AG10803 (cell line): Measurements from ENCODE around the gene PPARGC1A.
A peak's percentile ranks its signal among the peaks of the same experiment; 100 is the strongest.

Experiments
- DNase-seq: peaks from one replicate; pipeline ENCODE4 v3.0.0; 2010; ENCODE audit warnings: low read depth
- H3K4me3 ChIP-seq: 2 replicates; pipeline ENCODE4 v1.5.1; 2011; ENCODE audit warnings: mild to moderate bottlenecking, low read length, control low read depth
- TF ChIP-seq, protein P1 (sequence below): conservative IDR thresholded peaks from 2 replicates; pipeline ENCODE4 v1.5.1; 2011; ENCODE audit warnings: mild to moderate bottlenecking, low read length, control low read depth, inconsistent platforms

The PPARGC1A gene

DNA sequence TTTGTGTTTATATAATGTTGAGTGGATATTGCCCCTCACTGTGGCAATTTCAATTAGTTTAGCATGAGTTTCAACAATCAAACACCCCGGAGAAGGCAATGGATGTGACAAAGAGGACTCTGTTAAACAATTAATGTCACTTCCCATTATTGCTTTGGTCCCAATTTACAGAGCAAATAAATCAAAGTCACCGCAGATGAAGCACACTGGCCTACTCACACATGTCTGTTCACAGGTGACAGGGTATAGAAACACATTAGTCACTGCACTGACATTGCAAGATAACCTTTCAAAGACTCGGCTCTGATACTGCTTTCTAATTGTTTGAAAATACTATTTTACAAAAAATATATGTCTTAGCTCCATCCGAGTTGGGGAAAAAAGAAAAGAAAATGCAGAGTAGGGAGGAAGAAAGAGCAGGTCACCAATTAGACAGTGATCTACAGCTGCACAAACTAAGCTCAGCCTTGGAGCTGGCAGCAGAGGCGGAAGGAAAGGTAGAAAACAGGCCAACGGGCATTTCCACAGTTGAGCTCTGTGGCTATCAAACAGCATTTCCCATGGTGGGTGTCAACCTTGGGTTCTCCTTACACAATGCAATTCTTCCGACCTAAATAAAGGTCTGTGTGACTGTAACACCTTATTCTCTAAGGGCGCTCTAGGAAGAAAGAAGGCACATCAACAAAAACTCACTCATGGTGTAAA, 53.9 kb downstream of the PPARGC1A start:
- DNase-seq, result no peak
- TF ChIP-seq, protein P1, sequence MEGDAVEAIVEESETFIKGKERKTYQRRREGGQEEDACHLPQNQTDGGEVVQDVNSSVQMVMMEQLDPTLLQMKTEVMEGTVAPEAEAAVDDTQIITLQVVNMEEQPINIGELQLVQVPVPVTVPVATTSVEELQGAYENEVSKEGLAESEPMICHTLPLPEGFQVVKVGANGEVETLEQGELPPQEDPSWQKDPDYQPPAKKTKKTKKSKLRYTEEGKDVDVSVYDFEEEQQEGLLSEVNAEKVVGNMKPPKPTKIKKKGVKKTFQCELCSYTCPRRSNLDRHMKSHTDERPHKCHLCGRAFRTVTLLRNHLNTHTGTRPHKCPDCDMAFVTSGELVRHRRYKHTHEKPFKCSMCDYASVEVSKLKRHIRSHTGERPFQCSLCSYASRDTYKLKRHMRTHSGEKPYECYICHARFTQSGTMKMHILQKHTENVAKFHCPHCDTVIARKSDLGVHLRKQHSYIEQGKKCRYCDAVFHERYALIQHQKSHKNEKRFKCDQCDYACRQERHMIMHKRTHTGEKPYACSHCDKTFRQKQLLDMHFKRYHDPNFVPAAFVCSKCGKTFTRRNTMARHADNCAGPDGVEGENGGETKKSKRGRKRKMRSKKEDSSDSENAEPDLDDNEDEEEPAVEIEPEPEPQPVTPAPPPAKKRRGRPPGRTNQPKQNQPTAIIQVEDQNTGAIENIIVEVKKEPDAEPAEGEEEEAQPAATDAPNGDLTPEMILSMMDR, result no peak
- H3K4me3 ChIP-seq, result no peak overlapping the region

DNA sequence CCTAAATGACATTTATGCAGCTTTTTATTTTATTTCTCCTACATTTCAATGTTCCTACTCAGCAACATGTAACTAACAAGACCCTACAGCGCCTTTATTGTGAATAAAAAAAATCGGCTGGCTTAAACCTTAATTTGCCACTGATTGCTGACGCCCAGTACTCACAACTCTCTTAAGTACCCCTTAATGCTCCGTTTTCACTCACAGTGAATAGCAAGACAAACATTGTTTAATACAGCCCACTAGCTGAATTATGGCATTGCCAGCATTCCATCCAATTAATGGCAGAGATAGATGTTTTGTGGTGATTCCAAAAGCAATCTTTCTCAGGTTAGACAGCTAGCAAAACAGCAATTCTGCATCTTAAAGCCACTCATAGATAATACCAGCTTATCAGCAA, 61.1 kb downstream of the PPARGC1A start:
- no peak overlapping the region for H3K4me3 ChIP-seq
- TF ChIP-seq, protein P1, result no peak
- DNase-seq, result no peak

DNA sequence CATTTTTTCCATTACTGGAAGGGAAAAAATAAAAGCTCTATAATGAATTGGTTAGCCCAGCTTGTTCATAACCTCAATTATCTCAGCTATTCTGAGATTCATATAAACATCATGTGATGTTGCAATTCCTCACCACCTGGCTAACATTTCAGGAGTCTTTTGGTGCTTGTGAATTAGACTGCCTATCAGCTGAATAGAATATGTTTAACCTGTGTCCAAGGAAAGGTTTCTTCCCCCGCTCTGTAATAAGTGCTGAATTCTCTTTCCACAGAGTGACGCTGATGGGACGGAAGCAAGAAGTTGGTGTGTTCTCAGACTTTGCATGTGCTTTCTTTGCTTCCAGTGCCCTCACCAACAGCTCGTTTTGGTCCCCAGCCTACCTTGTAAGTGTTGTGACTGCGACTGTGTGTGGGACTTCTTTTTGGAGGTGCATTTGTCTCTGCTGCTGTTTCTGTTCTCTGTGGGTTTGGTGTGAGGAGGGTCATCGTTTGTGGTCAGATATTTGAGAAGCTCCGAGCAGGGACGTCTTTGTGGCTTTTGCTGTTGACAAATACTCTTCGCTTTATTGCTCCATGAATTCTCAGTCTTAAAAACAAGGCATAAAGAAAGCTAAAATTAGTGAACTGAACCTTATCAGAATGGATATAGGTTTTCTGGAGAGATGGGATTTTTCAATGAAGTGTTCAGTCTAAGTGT, 61.7 kb downstream of the PPARGC1A start:
- peak; percentile 43 for DNase-seq
- H3K4me3 ChIP-seq, result no peak overlapping the region
- TF ChIP-seq, protein P1, result no peak

DNA sequence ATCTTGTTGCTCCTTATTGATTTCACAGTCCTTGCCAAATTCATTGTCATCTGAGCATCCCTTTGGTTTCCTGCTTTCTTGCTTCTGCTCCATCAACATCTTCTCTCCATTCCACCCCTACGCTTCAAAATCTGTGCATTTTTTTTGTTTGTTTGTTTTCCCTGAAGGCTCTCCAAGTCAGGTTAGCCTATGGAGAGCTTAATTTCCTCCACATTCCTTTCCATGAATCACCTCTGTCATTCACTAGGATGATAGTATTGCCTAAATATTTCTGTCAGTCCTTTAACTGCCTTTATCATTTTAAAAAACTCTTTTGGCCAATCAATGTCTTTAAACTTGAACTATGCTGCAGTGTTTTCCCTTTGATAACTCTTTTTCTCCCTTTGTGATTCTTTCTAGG, 67.7 kb downstream of the PPARGC1A start:
- H3K4me3 ChIP-seq, result no peak overlapping the region
- TF ChIP-seq, protein P1, result no peak
- no peak for DNase-seq

DNA sequence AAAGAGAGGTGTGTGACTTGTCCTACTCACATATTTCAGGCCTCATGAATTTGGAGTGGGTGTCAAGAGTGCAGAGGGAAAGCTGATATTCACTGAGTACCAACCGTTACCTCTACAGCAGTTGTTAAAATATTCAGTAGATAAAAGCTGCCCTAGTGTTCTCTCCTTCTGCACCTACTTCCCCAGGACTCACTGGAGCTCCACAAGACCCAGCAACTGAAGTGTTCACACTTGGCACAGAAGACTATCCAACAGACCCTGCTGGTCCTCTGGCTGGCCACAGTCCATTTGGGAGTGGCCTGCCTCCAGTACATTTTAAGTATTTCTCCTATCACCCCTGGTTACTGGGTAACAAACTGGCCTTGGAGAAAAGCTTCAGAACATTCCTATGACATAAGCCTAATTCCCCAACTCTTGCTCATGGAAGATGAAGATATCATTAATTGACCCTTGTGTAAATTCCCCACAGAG, 70.8 kb downstream of the PPARGC1A start:
- H3K4me3 ChIP-seq, result no peak overlapping the region
- DNase-seq, result peak; percentile 43
- TF ChIP-seq, protein P1, result no peak

DNA sequence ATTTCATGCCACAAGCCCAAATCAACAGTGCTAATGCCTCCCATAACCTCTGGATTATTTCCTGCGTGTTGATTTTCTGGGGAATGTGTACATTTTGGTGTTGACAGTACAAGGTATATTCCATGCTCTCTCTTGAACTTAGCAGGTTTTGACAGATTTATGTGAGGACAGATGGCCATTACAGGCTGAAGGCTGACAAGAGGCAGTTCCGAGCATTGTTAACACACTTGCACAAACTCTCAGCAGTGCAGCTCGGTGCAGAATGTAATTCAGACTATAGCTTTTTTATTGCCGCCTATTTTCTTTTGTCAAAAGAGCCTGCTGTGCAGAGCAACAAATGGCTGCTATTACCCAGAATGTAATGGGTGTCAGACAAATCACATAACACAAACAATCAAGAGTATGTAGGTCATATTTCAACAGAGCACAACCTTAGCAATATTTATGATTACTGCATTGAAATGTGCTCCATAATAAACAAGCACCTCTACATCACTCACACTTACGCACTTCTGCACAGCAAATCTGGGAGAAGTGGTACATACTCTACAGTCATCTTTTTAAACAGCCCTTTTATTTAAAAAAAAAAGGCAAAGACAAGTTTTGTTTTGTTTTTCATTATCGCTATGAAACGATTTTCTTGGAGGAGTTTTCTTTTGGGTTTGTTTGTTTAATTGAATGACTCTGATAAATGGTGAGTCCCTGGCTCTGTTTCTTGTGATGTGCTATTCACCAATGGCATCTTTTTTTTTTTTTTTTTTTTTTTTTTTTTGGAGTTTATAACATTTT, 71.6 kb downstream of the PPARGC1A start:
- TF ChIP-seq, protein P1, result no peak
- DNase-seq, result no peak

More for the DNA sequence above, 71.6 kb downstream of the PPARGC1A start:
- H3K4me3 ChIP-seq, result no peak overlapping the region
